KMS-11 (cell line): ENCODE measurements around the gene FHAD1.

Source experiments
- H2AFZ ChIP-seq: fragments of 200-600 bp; sonication (generic); 2 replicates; pipeline ENCODE4 v1.6.1; 2016; ENCODE audit warnings: antibody characterized with exemption, mixed run types, low read depth
- H3K27ac ChIP-seq: fragments of 200-600 bp; sonication (generic); 2 replicates; pipeline ENCODE4 v1.6.1; 2016; ENCODE audit warnings: mild to moderate bottlenecking, mixed run types
- H3K27me3 ChIP-seq: fragments of 200-600 bp; sonication (generic); 2 replicates; pipeline ENCODE4 v1.6.1; 2017; ENCODE audit warnings: mild to moderate bottlenecking, low read depth, mixed run types, moderate library complexity; ENCODE audit not compliant: insufficient read depth
- H3K36me3 ChIP-seq: fragments of 200-600 bp; sonication (generic); 2 replicates; pipeline ENCODE4 v1.6.1; 2017; ENCODE audit warnings: mild to moderate bottlenecking, mixed run types; ENCODE audit not compliant: insufficient read depth
- H3K4me1 ChIP-seq: fragments of 200-600 bp; sonication (generic); 2 replicates; pipeline ENCODE4 v1.6.1; 2016; ENCODE audit warnings: mild to moderate bottlenecking, low read depth, mixed run types; ENCODE audit not compliant: poor library complexity, severe bottlenecking
- H3K4me2 ChIP-seq: fragments of 200-600 bp; sonication (generic); 2 replicates; pipeline ENCODE4 v1.7.0; 2016; ENCODE audit warnings: mild to moderate bottlenecking, mixed run types
- H3K4me3 ChIP-seq: fragments of 200-600 bp; sonication (generic); IDR thresholded peaks from 2 replicates; pipeline ENCODE4 v1.6.1; 2017; ENCODE audit warnings: low read depth, low read length, mixed read lengths; ENCODE audit not compliant: insufficient read depth
- H3K79me2 ChIP-seq: fragments of 200-600 bp; sonication (generic); 2 replicates; pipeline ENCODE4 v1.6.1; 2016; ENCODE audit warnings: low read depth, mixed run types; ENCODE audit not compliant: insufficient read depth
- H3K9ac ChIP-seq: fragments of 200-600 bp; sonication (generic); 2 replicates; pipeline ENCODE4 v1.6.1; 2016; ENCODE audit warnings: mild to moderate bottlenecking, mixed run types
- H4K20me1 ChIP-seq: fragments of 200-600 bp; sonication (generic); 2 replicates; pipeline ENCODE4 v1.6.1; 2016; ENCODE audit warnings: mild to moderate bottlenecking, mixed run types; ENCODE audit not compliant: insufficient read depth
- CTCF ChIP-seq: fragments of 200-600 bp; sonication (generic); conservative IDR thresholded peaks from 2 replicates; pipeline ENCODE4 v1.6.1; 2017; ENCODE audit warnings: low read depth, mild to moderate bottlenecking, antibody characterized with exemption, low read length, moderate library complexity, mixed read lengths

Gene FHAD1

GRCh38 chr1:15397236-15397635 is 150.2 kb downstream of the FHAD1 start:
- Histone ChIP-seq H3K4me1 (no peaks in the 10 kb centered on the region), H3K79me2 (no peaks in the 10 kb centered on the region), H4K20me1 (no peaks in the 10 kb centered on the region), H3K4me2 (no peak overlapping the region), H3K36me3 (no peaks in the 10 kb centered on the region), H3K4me3 (no peak overlapping the region), H3K9ac (no peak overlapping the region), H3K27ac (no peak overlapping the region), H3K27me3 (peaks cover 2% of the 10 kb centered on the region; the same call in 1 of the 2 replicates), H2AFZ (no peak overlapping the region)
- TF ChIP-seq CTCF = no peak

GRCh38 chr1:15399710-15400109 is 152.7 kb downstream of the FHAD1 start:
- no peak overlapping the region for H3K27ac ChIP-seq
- no peaks in the 10 kb centered on the region for H3K36me3 ChIP-seq
- H3K9ac ChIP-seq = no peak overlapping the region
- H3K79me2 ChIP-seq = no peaks in the 10 kb centered on the region
- no peak overlapping the region for H3K4me3 ChIP-seq
- no peaks in the 10 kb centered on the region for H3K4me1 ChIP-seq
- H2AFZ ChIP-seq = no peak overlapping the region
- H3K27me3 ChIP-seq = no peaks in the 10 kb centered on the region
- no peak overlapping the region for H3K4me2 ChIP-seq
- TF ChIP-seq CTCF = no peak
- no peaks in the 10 kb centered on the region for H4K20me1 ChIP-seq

GRCh38 chr1:15400627-15401026 is 153.6 kb downstream of the FHAD1 start:
- no peaks in the 10 kb centered on the region for H3K4me1 ChIP-seq
- TF ChIP-seq CTCF = no peak
- no peak overlapping the region for H3K4me3 ChIP-seq
- H3K79me2 ChIP-seq = no peaks in the 10 kb centered on the region
- H3K4me2 ChIP-seq = no peak overlapping the region
- H3K36me3 ChIP-seq = no peaks in the 10 kb centered on the region
- H3K9ac ChIP-seq = no peak overlapping the region
- no peak overlapping the region for H2AFZ ChIP-seq
- no peaks in the 10 kb centered on the region for H3K27me3 ChIP-seq
- H3K27ac ChIP-seq = no peak overlapping the region
- H4K20me1 ChIP-seq = no peaks in the 10 kb centered on the region

- Histone ChIP-seq H4K20me1 (no peaks in the 10 kb centered on the region), H3K4me2 (no peak overlapping the region), H3K9ac (no peak overlapping the region), H3K79me2 (no peaks in the 10 kb centered on the region), H3K27ac (no peak overlapping the region), H3K4me1 (no peaks in the 10 kb centered on the region), H3K27me3 (no peaks in the 10 kb centered on the region), H3K36me3 (no peaks in the 10 kb centered on the region), H2AFZ (no peak overlapping the region), H3K4me3 (no peak overlapping the region)
- no peak for TF ChIP-seq CTCF
Measured at GRCh38 chr1:15401391-15402055, 154.5 kb downstream of the FHAD1 start.
